Hypothalamus (tissue), 51 donors: Measurements from ENCODE around the gene GALNT16.
"Not testable (repeated sequence)": the region's sequence is repeated elsewhere in the genome, so short reads cannot be mapped to it uniquely, and the experiment has no call there.

ENCODE experiments used
- DNase-seq, 51 donors: peaks; one replicate each; lab custom pipeline; 2025; lab: John Stamatoyannopoulos, UW

The GALNT16 gene

GRCh38 chr14:69357544-69358200 is 97.7 kb downstream of the GALNT16 start:
- no peak for DNase-seq

- DNase-seq = peak in 1 of 51 donors; percentile 31
Observed at GRCh38 chr14:69358233-69358963, 98.4 kb downstream of the GALNT16 start.

GRCh38 chr14:69358966-69359365 is 99.0 kb downstream of the GALNT16 start:
- peak in 1 of 51 donors; percentile 19 for DNase-seq

GRCh38 chr14:69360438-69361108 is 100.6 kb downstream of the GALNT16 start:
- DNase-seq = no peak

GRCh38 chr14:69363055-69363454 is 103.1 kb downstream of the GALNT16 start:
- peak in 41 of 51 donors; percentile 6 to 70 (median 34) for DNase-seq

- peak in 1 of 51 donors; percentile 18 for DNase-seq
Observed at GRCh38 chr14:69363964-69364363, 104.0 kb downstream of the GALNT16 start.

- DNase-seq = no peak
Observed at GRCh38 chr14:69364378-69364777, 104.4 kb downstream of the GALNT16 start.

- no peak for DNase-seq
Observed at GRCh38 chr14:69366069-69366468, 106.1 kb downstream of the GALNT16 start.

- DNase-seq = no peak
Observed at GRCh38 chr14:69366761-69367160, 106.8 kb downstream of the GALNT16 start.

- DNase-seq = no peak
Observed at GRCh38 chr14:69368381-69368780, 108.4 kb downstream of the GALNT16 start.

- DNase-seq = no peak
Observed at GRCh38 chr14:69370061-69370460, 110.1 kb downstream of the GALNT16 start.

- no peak for DNase-seq
Observed at GRCh38 chr14:69372146-69372545, 112.2 kb downstream of the GALNT16 start.

GRCh38 chr14:69373104-69373503 is 113.1 kb downstream of the GALNT16 start:
- DNase-seq = no peak

- no peak for DNase-seq
Observed at GRCh38 chr14:69374235-69374634, 114.3 kb downstream of the GALNT16 start.

- no peak for DNase-seq
Observed at GRCh38 chr14:69375182-69375581, 115.2 kb downstream of the GALNT16 start.

- no peak for DNase-seq
Observed at GRCh38 chr14:69375722-69376121, 115.8 kb downstream of the GALNT16 start.

- no peak for DNase-seq
Observed at GRCh38 chr14:69376439-69376838, 116.5 kb downstream of the GALNT16 start.

GRCh38 chr14:69378274-69378673 is 118.3 kb downstream of the GALNT16 start:
- no peak for DNase-seq

GRCh38 chr14:69387311-69387710 is 127.4 kb downstream of the GALNT16 start:
- DNase-seq = no peak

- DNase-seq = not testable (repeated sequence)
Observed at GRCh38 chr14:69391400-69391799, 131.4 kb downstream of the GALNT16 start.

- DNase-seq = no peak
Observed at GRCh38 chr14:69392481-69392880, 132.5 kb downstream of the GALNT16 start.

- no peak for DNase-seq
Observed at GRCh38 chr14:69395929-69396328, 136.0 kb downstream of the GALNT16 start.
